ENCODE results near the gene COPB2. TPM values are rescaled to one million over a fixed set of nuclear protein-coding genes. Genes with fewer than 3 reads are reported as not detected.

The COPB2 gene
- total and polyA plus RNA-seq, 2 experiments from 2014 or later = 156 to 170 TPM

DNA sequence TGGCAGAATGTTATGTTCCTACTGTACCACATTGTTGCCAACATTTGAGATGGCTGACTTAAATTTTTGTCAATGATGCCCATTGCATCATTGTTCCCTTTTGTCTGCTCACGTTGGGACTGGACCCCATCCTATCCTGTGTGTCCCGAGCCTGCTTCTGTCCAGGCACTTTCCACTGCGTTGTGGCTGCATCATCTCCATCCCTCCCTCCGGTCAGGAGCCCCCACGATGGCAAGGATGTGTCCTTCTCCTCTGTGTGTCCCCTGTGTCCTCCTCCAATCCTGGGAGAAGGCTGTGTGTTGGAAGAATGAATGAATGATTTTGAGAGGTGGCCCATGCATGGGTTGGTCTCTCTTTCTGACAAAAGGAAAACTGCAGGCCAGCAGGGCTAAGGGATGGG, 65.0 kb downstream of the COPB2 start:
- Histone ChIP-seq H3K4me2 (no peak overlapping the region), H3K27ac (no peak overlapping the region), H3K79me2 (no peaks in the 10 kb centered on the region), H4K20me1 (ENCODE audit: insufficient read depth, poor library complexity, severe bottlenecking) (no peaks in the 10 kb centered on the region), H3K4me1 (ENCODE audit: insufficient read depth) (no peaks in the 10 kb centered on the region), H2AFZ (no peak overlapping the region), H3K4me3 (no peak overlapping the region), H3K36me3 (replicated peaks; ENCODE audit: insufficient read depth, low read depth) (no peaks in the 10 kb centered on the region), H3K27me3 (peaks cover 7% of the 10 kb centered on the region), H3K9me2 (replicated peaks; ENCODE audit: insufficient read depth) (no peaks in the 10 kb centered on the region), H3K9me3 (ENCODE audit: low read depth) (no peaks in the 10 kb centered on the region)
- 84% methylated on average over 5 of the region's 5 CpGs for WGBS (ENCODE audit: low lambda C conversion rate, missing lambda C conversion rate)
- TF ChIP-seq, protein P1, sequence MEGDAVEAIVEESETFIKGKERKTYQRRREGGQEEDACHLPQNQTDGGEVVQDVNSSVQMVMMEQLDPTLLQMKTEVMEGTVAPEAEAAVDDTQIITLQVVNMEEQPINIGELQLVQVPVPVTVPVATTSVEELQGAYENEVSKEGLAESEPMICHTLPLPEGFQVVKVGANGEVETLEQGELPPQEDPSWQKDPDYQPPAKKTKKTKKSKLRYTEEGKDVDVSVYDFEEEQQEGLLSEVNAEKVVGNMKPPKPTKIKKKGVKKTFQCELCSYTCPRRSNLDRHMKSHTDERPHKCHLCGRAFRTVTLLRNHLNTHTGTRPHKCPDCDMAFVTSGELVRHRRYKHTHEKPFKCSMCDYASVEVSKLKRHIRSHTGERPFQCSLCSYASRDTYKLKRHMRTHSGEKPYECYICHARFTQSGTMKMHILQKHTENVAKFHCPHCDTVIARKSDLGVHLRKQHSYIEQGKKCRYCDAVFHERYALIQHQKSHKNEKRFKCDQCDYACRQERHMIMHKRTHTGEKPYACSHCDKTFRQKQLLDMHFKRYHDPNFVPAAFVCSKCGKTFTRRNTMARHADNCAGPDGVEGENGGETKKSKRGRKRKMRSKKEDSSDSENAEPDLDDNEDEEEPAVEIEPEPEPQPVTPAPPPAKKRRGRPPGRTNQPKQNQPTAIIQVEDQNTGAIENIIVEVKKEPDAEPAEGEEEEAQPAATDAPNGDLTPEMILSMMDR (IDR thresholded peaks at IDR 0.05; ENCODE audit: poor library complexity) = no peak
- TF ChIP-seq EZH2phosphoT487 (IDR thresholded peaks at IDR 0.05; ENCODE audit: low read depth, severe bottlenecking, unreplicated experiment) (no peak), EZH2 (IDR thresholded peaks at IDR 0.05; ENCODE audit: borderline replicate concordance) (no peak)
- DNase-seq (ENCODE audit: low spot score) = no peak

DNA sequence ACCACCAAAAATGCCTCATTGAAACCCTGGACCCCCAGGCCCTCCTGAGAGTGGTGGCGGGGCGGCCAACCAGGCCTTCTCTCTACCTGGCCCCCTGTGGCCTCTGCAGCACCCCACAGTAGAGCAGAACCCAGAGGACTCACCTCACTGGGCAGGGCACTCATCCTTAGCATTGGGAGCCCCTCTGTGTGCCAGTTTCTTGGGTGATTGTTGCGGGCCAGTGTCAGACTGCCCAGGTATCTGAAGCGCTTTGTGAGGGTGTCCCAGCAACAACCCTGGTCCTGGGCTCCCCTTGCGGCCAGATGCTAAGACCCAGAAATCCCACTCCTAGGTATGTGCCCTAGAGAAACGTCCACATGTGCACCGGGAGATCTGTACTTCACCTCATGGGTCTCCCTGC, 66.3 kb downstream of the COPB2 start:
- H2AFZ ChIP-seq = no peak overlapping the region
- TF ChIP-seq, protein P1 (IDR thresholded peaks at IDR 0.05; ENCODE audit: poor library complexity) = no peak
- TF ChIP-seq EZH2 (IDR thresholded peaks at IDR 0.05; ENCODE audit: borderline replicate concordance) (no peak), EZH2phosphoT487 (IDR thresholded peaks at IDR 0.05; ENCODE audit: low read depth, severe bottlenecking, unreplicated experiment) (no peak)
- H4K20me1 ChIP-seq (ENCODE audit: insufficient read depth, poor library complexity, severe bottlenecking) = no peaks in the 10 kb centered on the region
- H3K4me2 ChIP-seq = no peak overlapping the region
- H3K79me2 ChIP-seq = no peaks in the 10 kb centered on the region
- H3K4me1 ChIP-seq (ENCODE audit: insufficient read depth) = no peaks in the 10 kb centered on the region
- H3K27ac ChIP-seq = no peak overlapping the region
- H3K36me3 ChIP-seq (replicated peaks; ENCODE audit: insufficient read depth, low read depth) = no peaks in the 10 kb centered on the region
- H3K4me3 ChIP-seq = no peak overlapping the region
- no peak for DNase-seq (ENCODE audit: low spot score)
- H3K9me2 ChIP-seq (replicated peaks; ENCODE audit: insufficient read depth) = no peaks in the 10 kb centered on the region
- H3K9me3 ChIP-seq (ENCODE audit: low read depth) = no peaks in the 10 kb centered on the region
- 94% methylated on average over 7 of the region's 7 CpGs for WGBS (ENCODE audit: low lambda C conversion rate, missing lambda C conversion rate)
- H3K27me3 ChIP-seq = peaks cover 7% of the 10 kb centered on the region

DNA sequence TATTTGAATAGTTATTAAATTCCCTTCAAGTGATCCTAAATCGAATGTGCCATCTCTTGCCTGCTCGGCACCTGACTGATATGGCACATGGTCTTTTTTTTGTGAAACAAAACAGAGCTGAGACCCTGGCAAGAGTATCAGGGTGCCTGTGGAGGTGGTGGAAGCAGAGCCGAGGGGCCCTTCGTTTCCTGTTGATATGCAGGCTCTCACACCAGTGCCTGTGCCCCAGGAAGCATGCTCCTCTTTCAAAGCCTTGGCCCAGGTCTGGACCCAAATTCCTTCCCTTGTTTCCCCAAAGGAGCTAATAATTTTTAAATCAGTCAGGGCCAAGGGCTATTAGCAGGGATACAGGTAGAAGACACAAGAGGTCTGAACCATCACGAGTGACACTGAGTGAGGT, 67.1 kb downstream of the COPB2 start:
- no peak for TF ChIP-seq EZH2phosphoT487 (IDR thresholded peaks at IDR 0.05; ENCODE audit: low read depth, severe bottlenecking, unreplicated experiment)
- TF ChIP-seq, protein P1 (IDR thresholded peaks at IDR 0.05; ENCODE audit: poor library complexity) = no peak
- no peak for TF ChIP-seq EZH2 (IDR thresholded peaks at IDR 0.05; ENCODE audit: borderline replicate concordance)
- H3K79me2 ChIP-seq = no peaks in the 10 kb centered on the region
- H3K9me3 ChIP-seq (ENCODE audit: low read depth) = no peaks in the 10 kb centered on the region
- no peaks in the 10 kb centered on the region for H3K4me1 ChIP-seq (ENCODE audit: insufficient read depth)
- H3K4me3 ChIP-seq = no peak overlapping the region
- no peak for DNase-seq (ENCODE audit: low spot score)
- no peak overlapping the region for H3K4me2 ChIP-seq
- no peak overlapping the region for H2AFZ ChIP-seq
- H3K27me3 ChIP-seq = peaks cover 6% of the 10 kb centered on the region
- no peaks in the 10 kb centered on the region for H3K36me3 ChIP-seq (replicated peaks; ENCODE audit: insufficient read depth, low read depth)
- no peak overlapping the region for H3K27ac ChIP-seq
- WGBS (ENCODE audit: low lambda C conversion rate, missing lambda C conversion rate) = 85% methylated on average over 5 of the region's 5 CpGs
- no peaks in the 10 kb centered on the region for H4K20me1 ChIP-seq (ENCODE audit: insufficient read depth, poor library complexity, severe bottlenecking)
- H3K9me2 ChIP-seq (replicated peaks; ENCODE audit: insufficient read depth) = no peaks in the 10 kb centered on the region

Measured in hepatocyte (in vitro differentiated cells).